COR-L47 (cell line): ENCODE data around the gene GPR152.
"Not testable (repeated sequence)": the region's sequence is repeated elsewhere in the genome, so short reads cannot be mapped to it uniquely, and the experiment has no call there.

ENCODE experiments used
- DNase-seq: peaks from one replicate; lab custom pipeline; 2025; lab: John Stamatoyannopoulos, UW

Gene GPR152

GRCh38 chr11:67489203-67489884, 36.8 kb upstream of the GPR152 start:
- no peak for DNase-seq

GRCh38 chr11:67486481-67487195, 34.1 kb upstream of the GPR152 start:
- DNase-seq: no peak

DNA sequence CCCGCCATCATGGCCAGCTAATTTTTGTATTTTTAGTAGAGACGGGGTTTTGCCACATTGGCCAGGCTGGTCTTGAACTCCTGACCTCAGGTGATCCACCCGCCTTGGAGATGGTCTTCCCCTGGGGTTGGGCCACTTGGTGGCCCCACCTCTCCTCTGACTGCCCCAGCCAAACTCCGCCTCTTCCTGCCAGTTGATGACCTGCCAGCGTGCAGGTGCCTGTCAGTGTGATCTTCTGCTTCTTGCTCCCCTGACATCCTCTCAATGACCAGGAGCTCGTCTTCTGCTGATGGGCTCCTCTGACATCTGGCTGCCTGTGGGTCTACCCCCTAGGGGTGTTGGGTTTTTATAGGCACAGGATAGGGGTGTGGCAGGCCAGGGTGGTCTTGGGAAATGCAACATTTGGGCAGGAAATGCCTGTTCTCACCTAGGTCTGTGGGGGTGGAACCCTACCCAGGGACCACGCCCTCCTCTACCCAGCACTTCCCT, 33.4 kb upstream of the GPR152 start:
- not testable (repeated sequence) for DNase-seq

GRCh38 chr11:67484847-67485311, 32.4 kb upstream of the GPR152 start:
- no peak for DNase-seq

DNA sequence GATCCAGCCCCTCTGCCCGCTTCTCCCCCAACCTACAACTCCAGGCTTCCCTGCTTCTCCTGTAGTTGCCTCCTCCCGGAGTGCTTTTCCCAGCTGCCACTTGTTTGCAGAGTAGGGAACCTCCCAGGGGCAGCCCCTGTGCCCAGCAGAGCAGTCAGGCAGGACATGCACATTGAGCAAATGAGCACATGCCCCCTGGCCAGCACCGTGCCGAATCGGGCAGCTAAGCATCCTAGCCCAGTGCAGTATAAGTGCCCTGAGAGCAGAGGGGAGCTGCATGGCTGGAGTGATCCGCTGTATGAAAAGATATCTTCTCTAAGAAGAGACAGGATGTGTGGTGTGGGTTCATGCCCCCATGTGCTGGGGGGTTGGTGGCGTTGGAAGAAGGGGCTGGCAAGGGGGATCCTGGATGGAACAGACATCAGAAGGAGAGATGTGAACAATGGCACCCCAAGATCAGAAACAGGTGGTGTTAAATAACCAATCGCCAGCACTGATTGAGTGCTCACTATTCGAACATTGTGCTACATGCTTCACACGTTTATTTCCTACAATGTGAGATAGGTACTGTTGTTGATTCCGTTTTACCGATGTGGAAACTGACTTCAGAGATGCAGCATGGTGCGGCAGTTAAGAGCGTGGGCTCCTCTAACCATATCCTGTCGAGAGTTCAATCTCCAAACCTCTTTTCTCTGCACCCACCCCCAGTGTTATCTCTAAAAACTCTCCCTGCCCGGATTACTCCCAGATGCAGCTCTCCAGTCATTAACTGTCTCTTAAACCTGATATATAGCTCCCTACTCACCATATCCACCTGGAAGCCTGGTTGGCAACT, 31.5 kb upstream of the GPR152 start:
- DNase-seq: no peak

DNA sequence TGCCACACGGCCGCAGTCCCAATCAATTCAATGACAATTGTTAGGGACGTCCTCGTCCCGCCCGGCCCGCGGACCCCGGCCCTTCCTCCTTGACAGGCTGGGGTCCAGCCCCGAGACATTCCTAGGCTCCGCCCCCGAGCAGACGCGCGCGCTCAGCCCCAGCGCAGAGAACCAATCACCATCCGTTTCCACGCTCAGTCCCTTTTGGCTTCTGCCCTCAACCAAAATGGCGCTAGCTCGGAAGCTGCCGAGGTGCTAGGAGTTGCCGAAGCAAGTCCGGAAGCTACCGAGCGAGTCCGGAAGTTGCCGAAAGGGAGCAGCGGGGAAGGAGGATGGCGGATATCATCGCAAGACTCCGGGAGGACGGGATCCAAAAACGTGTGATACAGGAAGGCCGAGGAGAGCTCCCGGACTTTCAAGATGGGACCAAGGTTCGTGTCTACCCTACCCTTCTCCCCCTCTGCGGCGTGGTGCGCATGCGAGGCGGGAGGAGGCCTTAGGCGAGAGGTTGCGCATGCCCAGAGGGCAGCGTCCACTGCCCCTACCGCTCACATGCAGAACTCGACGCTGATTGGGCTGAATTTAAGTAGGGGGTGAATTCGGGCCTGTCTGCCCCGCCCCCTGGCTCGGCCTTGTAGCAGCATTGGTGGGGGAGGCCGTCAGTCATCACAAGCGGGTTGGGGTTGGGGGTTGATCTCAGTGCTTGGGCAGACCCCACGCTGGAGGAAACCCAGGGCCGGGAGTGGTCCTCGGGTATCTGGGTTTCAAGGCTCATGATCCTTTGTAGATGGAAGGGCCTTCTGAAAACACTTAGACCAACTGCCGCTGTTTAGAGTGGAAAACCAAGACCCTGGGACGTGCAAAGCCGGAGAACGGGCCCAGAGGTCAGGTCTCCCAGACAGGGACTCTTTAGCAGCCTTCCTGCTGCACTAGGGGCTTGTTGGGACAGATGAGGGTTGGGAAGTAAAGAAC, 30.6 kb upstream of the GPR152 start, which contains the start of gene AIP:
Gene AIP, plus strand, starts transcription at position 200 of the 972 bp plus-strand sequence. Its CDS starts 133 bp downstream, at position 333.
- peak; percentile 97 for DNase-seq

DNA sequence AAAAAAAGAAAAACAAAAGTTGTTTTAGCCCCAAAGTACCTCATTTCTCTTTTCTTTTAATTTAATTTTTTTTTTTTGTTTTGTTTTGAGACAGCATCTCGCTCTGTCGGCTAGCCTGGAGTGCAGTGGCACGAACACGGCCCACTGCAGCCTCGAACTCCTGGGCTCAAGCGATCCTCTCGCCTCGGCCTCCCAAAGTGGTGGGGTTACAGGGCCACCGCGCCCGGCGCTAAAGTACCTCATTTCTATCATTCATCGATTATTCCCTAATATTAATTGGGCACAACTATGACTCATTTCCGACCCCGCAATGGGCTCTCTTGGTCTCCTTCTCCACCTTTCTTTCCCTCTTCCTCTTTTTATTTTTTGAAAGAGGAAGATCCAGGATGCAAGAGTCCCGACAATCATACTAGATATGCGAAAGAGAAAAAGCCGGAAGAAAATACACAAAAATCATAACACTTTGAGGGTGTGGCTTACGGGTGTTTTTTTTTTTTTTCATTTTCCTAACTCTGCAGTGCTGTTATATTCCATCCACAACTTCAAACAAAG, 29.8 kb upstream of the GPR152 start:
- DNase-seq: no peak

GRCh38 chr11:67477344-67478050, 25.0 kb upstream of the GPR152 start:
- not testable (repeated sequence) for DNase-seq

GRCh38 chr11:67476692-67477091, 24.2 kb upstream of the GPR152 start:
- DNase-seq: not testable (repeated sequence)

DNA sequence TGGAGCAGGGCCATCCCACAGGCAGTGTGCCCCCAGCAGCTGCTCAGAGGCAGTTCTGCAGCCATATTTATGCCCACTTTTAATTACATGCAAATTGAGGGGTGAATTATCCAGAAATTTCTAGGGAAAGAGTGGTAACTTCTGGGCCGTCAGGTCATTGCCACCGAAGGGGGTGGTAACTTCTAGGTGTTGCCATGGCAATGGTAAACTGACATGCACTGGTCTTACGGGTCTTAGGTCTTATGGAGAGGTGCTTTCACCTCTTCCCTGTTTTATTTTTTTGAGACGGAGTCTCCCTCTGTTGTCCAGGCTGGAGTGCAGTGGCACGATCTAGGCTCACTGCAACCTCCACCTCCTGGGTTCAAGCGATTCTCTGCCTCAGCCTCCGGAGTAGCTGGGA, 20.4 kb upstream of the GPR152 start:
- no peak for DNase-seq

DNA sequence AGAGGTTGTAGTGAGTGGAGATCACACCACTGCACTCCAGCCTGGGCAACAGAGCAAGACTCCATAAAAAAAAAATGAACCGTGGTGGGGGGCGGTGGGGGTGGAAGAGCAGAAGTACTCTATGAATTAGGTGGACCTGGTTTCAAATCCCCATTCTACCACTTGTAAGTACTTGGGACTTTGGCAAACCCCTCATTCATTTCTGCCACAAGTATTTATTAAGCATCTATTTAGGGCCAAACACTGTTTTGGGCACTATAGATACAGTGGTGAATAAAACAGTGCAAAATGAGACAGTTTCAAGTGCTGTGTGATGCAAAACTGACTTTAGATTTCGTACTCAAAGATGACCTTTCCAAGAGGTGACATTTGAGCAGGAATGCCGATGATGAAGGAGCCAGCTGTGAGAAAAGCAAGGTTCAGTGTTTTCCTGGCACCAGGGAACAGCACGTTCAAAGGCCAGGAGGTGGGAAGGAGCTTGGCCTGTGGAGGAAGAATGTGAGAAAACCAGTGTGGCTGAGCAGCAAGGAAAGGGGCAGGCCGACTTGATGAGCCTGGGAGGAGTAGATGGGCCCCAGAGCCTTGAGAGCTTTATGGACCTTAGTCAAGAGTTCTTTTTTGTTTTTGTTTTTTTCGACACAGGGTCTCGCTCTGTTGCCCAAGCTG, 17.9 kb upstream of the GPR152 start:
- DNase-seq: no peak

DNA sequence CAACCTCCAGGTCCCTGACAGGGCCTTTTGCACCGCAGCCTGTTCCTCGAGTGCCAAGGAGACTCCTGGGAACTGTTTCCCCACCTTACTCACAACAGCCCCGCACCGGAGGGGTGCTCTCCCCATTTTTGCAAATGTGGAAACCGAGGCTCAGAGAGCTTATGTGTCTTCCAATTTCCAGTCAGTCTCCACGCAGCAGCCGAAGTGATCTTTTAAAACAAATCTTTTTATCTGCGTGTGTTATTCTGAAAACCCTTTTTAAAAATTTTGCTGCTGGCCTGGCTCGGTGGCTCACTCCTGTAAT, 16.9 kb upstream of the GPR152 start:
- no peak for DNase-seq

DNA sequence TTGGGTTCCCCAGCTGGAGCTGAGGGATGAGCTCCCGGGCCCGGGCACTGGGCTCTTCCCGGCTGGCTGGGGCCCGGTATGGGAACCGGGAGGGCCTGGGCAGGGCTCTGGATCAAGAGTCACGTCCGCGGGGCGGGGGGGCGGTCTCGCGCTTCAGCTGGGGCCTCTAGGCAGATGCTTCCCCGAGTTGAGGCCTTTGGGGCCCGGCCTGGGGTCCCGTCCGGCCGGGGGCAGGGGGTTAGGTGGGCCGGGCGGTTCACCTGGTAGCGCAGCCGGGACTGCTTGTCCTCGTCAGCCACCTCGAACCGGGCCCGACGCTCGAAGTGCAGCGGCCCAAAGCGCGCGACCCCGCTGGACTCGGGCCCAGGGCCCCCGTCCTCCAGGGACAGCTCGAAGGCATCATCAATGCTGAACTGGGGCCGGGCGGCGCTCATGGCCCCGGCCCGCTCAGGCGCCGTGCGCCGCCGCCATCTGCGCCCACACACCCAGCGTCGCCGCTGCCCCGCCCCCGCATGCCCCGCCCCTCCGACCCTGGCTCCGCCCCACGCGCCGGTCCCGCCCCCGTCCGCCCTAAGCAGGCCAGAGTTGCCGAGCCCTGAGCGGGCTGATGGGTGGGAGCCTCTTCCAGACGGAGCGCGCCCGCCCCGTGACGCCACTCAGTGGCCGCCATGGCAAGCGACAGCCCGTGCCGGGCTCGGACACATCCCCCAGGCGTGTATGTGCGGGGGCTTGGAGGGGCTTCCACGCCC, 16.4 kb upstream of the GPR152 start, which contains the start of gene TMEM134:
Gene TMEM134, minus strand, starts transcription at position 493 of the 749 bp plus-strand sequence. Its CDS starts 59 bp downstream, at position 434.
- DNase-seq: peak; percentile 90

GRCh38 chr11:67468456-67468758, 15.9 kb upstream of the GPR152 start:
- no peak for DNase-seq

- DNase-seq: no peak
These were observed 15.5 kb upstream of the GPR152 start for GRCh38 chr11:67468056-67468455.

DNA sequence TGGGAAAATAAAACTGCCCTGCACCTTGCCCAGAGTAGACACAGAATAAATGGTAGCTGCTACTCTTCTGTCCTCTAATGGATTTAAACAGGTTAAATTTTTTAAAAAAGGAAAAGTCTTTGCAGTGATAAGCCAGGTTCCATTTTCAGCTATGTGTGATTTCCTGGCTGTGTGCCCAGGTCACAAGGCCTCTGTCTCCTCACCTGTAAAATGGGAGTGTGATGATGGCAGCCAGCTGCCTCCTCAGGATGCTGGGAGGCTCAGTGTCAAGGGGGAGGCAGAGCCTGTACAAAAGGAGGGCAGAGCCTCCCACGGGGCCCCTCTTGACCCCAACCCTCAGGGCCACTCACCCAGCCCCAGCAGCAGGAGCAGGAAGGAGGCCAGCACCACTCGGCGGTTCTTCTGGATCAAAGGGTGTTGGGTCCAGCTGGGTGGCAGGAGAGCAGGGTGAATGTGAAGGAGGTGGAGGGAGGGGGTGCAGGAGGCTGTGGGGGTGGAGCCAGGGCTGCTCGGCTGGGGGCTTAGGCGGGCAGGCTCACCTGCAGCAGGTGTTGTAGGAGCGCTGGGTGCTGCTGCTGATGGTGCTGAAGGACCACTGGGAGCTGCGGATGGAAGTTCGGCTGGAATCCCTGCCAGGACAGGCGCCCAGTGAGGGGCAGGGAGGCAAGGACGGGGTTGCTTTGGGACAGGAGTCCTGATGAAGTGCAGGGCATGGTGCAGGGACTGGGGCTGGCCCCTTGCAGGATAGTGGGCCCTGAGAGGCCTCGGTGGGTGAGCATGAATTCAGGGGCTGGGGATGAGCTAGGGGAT, 14.6 kb upstream of the GPR152 start:
- no peak for DNase-seq

GRCh38 chr11:67466367-67466766, 13.8 kb upstream of the GPR152 start:
- DNase-seq: no peak

GRCh38 chr11:67465530-67465929, 13.0 kb upstream of the GPR152 start:
- not testable (repeated sequence) for DNase-seq
